HG03558 (cell line): ENCODE results near the gene SBF2.
"Not testable (repeated sequence)": the region's sequence is repeated elsewhere in the genome, so short reads cannot be mapped to it uniquely, and the experiment has no call there.

Source experiments
- ATAC-seq: cut with Tn5 transposase; IDR thresholded peaks from one replicate; pipeline ENCODE4 v1.9.1; 2021; ENCODE audit warnings: moderate number of reproducible peaks; ENCODE audit not compliant: unreplicated experiment; ENCODE audit errors: extremely low read depth

SBF2 gene

GRCh38 chr11:10080138-10080537, 213.9 kb downstream of the SBF2 start:
- no peak for ATAC-seq

DNA sequence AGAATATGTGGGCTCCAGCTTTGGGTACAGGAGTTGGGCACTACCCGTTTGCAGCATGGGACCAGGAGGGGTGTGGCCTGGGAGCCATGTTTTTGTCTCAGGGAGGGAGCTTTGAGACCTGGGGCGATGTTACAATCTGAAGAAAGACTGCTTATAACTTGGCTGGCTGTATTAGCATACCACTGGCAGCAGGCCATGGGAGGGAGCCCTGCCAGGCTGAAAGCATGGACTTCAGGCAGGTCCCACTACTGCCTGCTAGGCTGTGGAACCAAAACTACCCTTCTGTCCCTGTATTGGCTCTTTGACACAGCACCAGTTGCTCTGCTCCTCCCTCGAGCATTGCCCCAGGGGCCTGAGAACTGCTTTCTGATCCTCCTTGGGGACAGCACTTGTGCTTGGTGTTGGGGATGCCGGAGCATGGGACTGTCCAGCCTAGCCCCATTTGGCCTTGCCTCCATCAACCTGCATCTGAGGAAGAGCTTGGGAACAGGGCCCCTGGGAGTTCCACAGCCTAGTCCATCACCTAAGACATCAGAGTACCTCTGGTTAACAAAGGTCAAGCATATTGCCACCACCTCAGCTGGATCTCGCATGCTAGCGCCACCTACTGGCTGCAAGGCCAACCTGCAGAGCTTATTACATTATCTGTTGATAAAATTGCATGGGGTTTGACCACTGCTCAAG, 217.4 kb downstream of the SBF2 start:
- no peak for ATAC-seq

DNA sequence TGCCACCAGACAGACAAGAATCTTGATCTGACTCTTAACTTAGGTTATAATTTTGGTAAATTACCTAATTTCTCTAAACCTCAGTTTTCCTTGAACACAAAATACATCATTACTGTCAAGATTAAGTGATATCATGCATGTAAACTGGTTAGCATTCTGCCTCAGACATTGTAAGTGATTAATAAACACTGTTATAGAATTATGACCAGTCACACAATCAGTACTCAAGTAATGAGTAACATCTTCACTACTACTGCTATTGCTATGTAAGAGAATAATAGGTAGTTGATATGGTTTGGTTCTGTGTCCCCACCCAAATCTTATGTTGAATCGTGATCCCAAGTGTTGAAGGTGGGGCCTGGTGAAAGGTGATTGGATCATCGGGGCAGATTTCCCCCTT, 218.9 kb downstream of the SBF2 start:
- ATAC-seq: no peak

DNA sequence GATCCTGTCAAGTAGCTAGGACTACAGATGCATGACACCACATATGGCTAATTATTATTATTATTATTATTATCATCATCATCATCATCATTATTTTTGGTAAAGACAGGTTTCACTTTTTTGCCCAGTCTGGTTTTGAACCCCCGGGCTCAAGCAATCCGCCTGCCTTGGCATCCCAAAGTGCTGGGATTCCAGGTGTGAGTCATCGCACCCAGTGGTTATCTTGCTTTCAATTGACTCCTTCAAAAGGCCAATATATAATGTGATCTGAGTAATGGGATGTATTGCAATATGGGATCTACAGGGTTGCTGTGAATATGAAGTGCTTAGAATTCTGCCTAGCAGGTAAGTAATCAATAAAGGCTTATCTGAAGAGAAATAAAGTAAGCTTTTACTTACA, 221.2 kb downstream of the SBF2 start:
- ATAC-seq: no peak

GRCh38 chr11:10072142-10072541, 221.9 kb downstream of the SBF2 start:
- no peak for ATAC-seq

DNA sequence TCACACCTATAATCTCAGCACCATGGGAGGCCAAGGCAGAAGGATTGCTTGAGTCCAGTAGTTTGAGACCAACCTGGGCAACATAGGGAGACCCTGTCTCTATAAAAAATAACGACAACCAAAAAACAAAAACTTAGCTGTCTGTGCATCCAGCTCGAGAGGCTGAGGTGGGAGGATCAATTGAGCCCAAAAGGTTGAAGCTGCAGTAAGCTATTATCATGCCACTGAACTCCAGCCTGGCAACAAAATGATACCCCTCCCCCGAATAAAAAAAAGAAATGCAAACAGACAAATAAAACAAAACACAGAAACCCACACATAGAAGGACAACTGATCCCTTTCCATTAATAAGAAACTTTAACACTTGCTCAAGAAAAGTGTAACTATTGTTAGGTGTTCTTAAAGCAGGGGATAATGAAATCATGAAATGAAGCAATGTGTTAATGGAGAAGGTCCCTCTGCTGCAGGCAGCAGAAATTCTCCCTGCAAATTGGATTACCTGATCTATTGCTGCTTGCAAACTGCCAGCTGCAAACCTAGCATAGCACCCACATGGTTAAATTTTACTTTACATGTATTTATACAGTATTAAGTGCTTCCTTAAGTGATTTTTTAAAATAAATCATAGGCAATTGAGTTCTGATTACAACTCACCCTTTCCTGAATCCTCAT, 226.3 kb downstream of the SBF2 start:
- ATAC-seq: no peak

- ATAC-seq: no peak
Observed at GRCh38 chr11:10066441-10066840, 227.6 kb downstream of the SBF2 start.

DNA sequence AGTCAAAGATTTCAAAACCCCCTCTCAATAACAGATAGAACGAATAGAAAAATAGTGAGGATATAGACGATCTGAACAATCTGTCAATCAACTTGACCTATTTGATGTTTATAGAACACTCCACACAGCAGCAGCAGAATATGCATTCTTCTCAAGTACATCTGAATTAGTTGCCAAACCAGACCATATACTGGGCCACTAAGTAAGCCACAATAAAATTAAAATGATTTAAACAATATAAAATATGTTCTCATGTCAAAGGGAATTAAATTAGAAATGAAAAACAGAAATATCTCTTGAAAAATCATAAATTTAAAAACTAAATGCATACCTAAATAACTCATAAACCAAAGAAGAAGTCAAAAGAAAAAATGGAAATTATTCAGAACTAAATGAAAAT, 229.2 kb downstream of the SBF2 start:
- ATAC-seq: no peak

DNA sequence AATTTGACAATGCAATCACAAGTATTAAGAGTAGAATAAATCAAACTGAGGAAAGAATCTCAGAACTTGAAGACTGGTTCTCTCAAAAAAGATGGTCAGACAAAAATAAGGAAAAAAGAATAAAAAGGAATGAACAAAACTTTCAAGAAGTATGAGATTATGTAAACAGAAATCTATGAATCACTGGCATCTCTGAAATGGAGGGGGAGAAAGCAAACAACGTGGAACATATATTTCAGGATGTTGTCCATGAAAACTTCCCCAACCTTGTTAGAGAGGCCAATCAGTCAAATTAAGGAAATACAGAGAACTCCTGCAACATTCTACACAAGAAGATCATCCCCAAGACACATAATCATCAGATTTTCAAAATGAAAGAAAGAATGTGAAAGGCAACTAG, 235.7 kb downstream of the SBF2 start:
- ATAC-seq: no peak

DNA sequence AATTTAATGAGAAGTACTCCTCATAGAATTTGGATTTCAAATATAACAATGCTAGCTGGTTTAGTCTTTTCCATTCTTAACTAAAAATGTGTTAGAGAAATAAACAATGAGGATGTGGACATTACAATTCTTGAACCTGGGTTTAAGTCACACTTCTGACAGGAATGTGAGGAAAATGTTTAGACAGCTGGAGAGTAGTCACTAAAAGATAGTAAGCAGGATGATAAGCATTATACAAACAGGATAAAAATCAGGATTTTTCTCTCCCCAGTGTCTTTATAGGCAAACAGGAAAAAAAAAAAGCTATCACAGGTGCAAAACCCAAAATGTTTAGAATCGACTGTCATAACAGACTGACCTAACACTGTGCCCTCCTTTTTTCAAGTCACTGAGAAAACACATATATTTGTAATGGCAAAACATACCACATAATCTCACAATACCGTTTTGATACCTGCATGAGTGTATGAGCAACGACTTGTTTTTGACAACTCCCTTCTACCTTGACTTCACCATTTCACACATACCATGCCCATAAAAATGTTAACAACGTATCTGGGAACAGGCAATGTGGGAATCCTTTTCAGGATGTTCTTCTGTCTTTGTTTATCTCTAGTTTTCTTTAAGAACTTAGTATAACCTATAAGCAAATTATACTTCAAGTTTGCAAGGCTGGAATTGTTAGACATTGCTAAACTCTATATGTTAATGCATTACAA, 242.0 kb downstream of the SBF2 start:
- no peak for ATAC-seq

DNA sequence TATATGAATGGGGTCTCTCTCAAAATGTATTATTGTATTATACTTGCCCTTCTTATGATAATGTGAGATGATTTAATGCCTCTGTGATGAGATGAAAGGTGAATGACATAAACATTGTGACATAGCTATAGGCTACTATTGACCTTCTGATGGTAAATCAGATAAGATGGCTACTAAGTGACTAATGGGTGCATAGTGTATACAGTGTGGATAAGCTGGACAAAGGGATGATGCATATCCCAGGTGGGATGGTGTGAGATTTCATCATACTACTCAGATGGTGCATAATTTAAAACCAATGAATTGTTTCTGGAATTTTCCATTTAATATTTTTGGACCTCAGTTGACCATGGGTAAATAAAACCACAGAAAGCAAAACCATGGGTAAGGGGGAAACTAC, 243.5 kb downstream of the SBF2 start:
- no peak for ATAC-seq

- ATAC-seq: no peak
Observed at GRCh38 chr11:10049756-10050155, 244.3 kb downstream of the SBF2 start.

- no peak for ATAC-seq
Observed at GRCh38 chr11:10048350-10048749, 245.7 kb downstream of the SBF2 start.

DNA sequence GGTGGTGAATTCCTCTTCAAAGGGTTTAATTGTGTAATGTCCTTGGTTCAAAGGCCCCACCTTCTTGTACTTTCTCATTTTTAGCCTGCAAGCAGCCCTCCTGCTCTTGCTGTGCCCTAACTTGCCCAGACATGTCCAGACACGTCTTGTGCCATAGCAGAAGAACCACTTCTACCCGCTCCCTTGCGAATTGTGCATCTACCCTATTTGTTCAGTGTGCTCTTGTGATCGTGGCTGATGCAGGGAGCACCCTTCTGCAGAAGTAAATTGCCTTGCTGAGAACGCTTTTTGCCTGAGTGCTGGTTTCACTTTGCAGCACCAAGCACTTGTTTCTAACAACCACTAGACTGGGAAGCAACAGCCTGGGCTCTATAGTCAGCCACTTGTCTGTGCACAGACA, 249.4 kb downstream of the SBF2 start:
- no peak for ATAC-seq

DNA sequence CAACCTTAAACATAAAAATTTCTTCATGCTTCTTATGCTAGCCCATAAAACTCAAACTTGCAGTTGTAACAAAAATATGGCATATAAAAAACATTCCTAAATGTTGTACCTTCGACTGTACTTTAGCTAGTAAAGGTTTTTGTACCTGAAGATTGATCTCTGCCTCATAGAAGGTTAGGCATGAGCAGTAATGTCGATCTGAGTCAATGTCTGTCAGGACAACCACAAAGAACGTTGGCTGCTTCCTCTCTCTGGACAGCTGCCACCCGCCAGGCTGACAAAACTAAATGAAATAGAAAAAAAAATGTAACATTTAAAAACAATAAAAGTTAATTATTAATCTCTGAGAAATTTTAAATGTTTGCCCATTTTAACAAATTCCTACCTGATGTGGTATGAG, 251.3 kb downstream of the SBF2 start:
- ATAC-seq: no peak

- ATAC-seq: no peak
Observed at GRCh38 chr11:10041748-10042446, 252.1 kb downstream of the SBF2 start.

- ATAC-seq: no peak
Observed at GRCh38 chr11:10041332-10041731, 252.7 kb downstream of the SBF2 start.

DNA sequence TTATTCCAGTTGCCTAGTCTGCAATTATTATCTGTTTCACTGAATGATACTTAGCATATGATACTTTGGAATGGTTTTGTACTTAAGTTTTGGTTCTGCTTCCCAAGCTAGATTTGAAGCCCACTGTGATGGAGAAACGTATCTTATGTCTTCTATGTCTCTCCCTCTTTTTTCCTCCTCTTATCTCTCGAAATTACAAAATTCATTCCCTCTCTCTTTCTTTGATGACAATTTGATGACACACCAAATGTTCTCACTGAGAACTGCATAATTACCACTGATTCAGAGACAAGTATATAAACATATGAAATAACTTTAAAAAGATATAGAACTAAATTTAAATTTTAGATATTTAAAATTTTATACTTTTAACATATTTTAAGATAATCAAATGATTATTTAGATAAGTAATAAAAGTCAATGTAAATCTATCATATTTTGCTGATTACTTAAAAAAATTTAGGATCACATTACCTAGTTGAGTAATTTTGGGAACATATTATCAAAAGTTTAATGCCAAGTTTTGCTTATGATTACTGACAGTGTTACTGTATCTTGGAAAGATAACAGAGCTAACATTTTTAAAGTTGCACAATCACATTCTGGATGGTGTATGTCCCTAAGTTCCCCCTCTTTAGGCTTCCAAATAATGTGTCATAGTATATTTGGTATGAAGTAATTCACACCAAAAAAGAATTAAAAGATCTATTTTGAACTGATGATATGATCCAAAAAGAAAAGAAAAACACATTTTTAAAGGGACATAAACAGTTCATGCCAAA, 255.3 kb downstream of the SBF2 start:
- no peak for ATAC-seq

DNA sequence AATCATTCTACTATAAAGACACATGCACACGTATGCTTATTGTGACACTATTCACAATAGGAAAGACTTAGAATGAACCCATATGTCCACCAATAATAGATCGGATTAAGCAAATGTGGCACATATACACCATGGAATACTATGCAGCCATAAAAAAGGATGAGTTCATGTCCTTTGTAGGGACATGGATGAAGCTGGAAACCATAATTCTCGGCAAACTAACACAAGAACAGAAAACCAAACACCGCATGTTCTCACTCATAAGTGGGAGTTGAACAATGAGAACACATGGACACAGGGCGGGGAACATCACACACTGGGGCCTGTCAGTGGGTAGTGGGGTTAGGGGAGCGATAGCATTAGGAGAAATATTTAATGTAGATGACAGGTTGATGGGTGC, 258.1 kb downstream of the SBF2 start:
- not testable (repeated sequence) for ATAC-seq

- no peak for ATAC-seq
Observed at GRCh38 chr11:10032935-10033334, 261.1 kb downstream of the SBF2 start.
